GM12878 (cell line): ENCODE data around the gene PPP2R5B. TPM values are rescaled to one million over a fixed set of nuclear protein-coding genes. Genes with fewer than 3 reads are reported as not detected.

Experiments used
- ATAC-seq: fragments of 200-7000 bp; cut with Tn5 transposase; 3 replicates; pipeline ENCODE4 v1.9.1; 2020; ENCODE audit warnings: mild to moderate bottlenecking, moderate library complexity
- BruUV-seq: library from RNA; stranded (reverse); fragments of 400-500 nt; replicated peaks from 2 replicates; lab custom pipeline; 2021; lab: Mats Ljungman, UMichigan
- CTCF ChIA-PET: fragments of 300-600 bp; sonication (Branson Sonifier 250); formaldehyde crosslinking; extraction: SDS; loops from one replicate; lab custom pipeline; 2021; ENCODE audit warnings: inconsistent platforms; lab: Yijun Ruan, JAX
- POLR2A ChIA-PET: fragments of 350-600 bp; formaldehyde crosslinking; extraction: SDS; loops from one replicate; lab custom pipeline; 2021; ENCODE audit warnings: inconsistent platforms; lab: Charles Lee
- RAD21 ChIA-PET: fragments of 300-600 bp; sonication (Branson Sonifier 250); formaldehyde crosslinking; loops from one replicate; lab custom pipeline; 2023; ENCODE audit warnings: antibody characterized with exemption; ENCODE audit not compliant: unreplicated experiment; lab: Charles Lee
- SMC1A ChIA-PET: fragments of 300-600 bp; sonication (Branson Sonifier 250); formaldehyde crosslinking; loops from one replicate; lab custom pipeline; 2023; ENCODE audit not compliant: unreplicated experiment, uncharacterized antibody; lab: Charles Lee
- DNase-seq: peaks from one replicate; pipeline ENCODE4 v3.0.0-alpha.2; 2011; ENCODE audit warnings: low read depth, low spot score
- FAIRE-seq: peaks from 3 replicates; lab custom pipeline; 2011; peaks lifted over from hg19 to GRCh38; lab: Jason Lieb, UNC
- H2AFZ ChIP-seq: 2 replicates; pipeline ENCODE4 v1.6.0; 2011; ENCODE audit warnings: low read depth, low read length, control low read depth; ENCODE audit not compliant: control insufficient read depth
- H3K27ac ChIP-seq: 2 replicates; pipeline ENCODE4 v1.5.1; 2011; ENCODE audit warnings: control low read depth; ENCODE audit not compliant: control insufficient read depth, insufficient read depth
- H3K27me3 ChIP-seq, 2 experiments: replicated peaks in 1 of 2; 2 replicates each; pipeline versions ENCODE4 v1.6.0 to v1.6.1; 2011; ENCODE audit warnings: low read length in 1 of 2; ENCODE audit not compliant: control insufficient read depth in 2 of 2, insufficient read depth in 2 of 2
- H3K36me3 ChIP-seq, 2 experiments: 2 replicates each; pipeline ENCODE4 v1.5.1; 2011; ENCODE audit warnings: low read length in 1 of 2; ENCODE audit not compliant: control insufficient read depth in 2 of 2, insufficient read depth in 2 of 2
- H3K4me1 ChIP-seq: 2 replicates; pipeline ENCODE4 v1.6.1; 2011; ENCODE audit warnings: mild to moderate bottlenecking, low read length, moderate library complexity, mixed read lengths; ENCODE audit not compliant: control insufficient read depth, insufficient read depth
- H3K4me2 ChIP-seq: 2 replicates; pipeline ENCODE4 v1.6.0; 2011; ENCODE audit warnings: control low read depth; ENCODE audit not compliant: control insufficient read depth, insufficient read depth
- H3K4me3 ChIP-seq: fragments of 200-600 bp; sonication (generic); 2 replicates; pipeline ENCODE4 v1.5.1; 2016
- H3K79me2 ChIP-seq: 2 replicates; pipeline ENCODE4 v1.6.0; 2011; ENCODE audit warnings: low read length; ENCODE audit not compliant: control insufficient read depth, insufficient read depth
- H3K9ac ChIP-seq: 2 replicates; pipeline ENCODE4 v1.8.0; 2011; ENCODE audit warnings: low read length, control low read depth, mixed read lengths; ENCODE audit not compliant: control insufficient read depth, insufficient read depth
- H3K9me3 ChIP-seq: replicated peaks from 3 replicates; pipeline ENCODE4 v1.5.1; 2011; ENCODE audit warnings: mild to moderate bottlenecking, low read length; ENCODE audit not compliant: control insufficient read depth, insufficient read depth
- H4K20me1 ChIP-seq: 2 replicates; pipeline ENCODE4 v1.6.0; 2011; ENCODE audit not compliant: control insufficient read depth, insufficient read depth
- BHLHE40 ChIP-seq, 2 experiments: fragments of 450-650 bp in 1 of 2; IDR thresholded peaks; 2 replicates each; pipeline ENCODE4 v1.6.1; 2011 to 2017; ENCODE audit warnings: low read depth in 2 of 2, borderline replicate concordance in 1 of 2, improper control_type of control experiment in 1 of 2, low read length in 1 of 2, mild to moderate bottlenecking in 1 of 2
- EP300 ChIP-seq, 2 experiments: fragments of 150-350 bp in 1 of 2; IDR thresholded peaks; 2 replicates each; pipeline ENCODE4 v1.6.1; 2011 to 2012; ENCODE audit warnings: low read depth in 2 of 2, low read length in 2 of 2, borderline replicate concordance in 1 of 2, improper control_type of control experiment in 1 of 2, inconsistent platforms in 1 of 2; ENCODE audit not compliant: control insufficient read depth in 1 of 2
- GABPA ChIP-seq: IDR thresholded peaks from 2 replicates; pipeline ENCODE4 v1.6.1; 2014; ENCODE audit warnings: antibody characterized with exemption, low read depth, mild to moderate bottlenecking, inconsistent platforms
- GATAD2B ChIP-seq: fragments of 450-650 bp; conservative IDR thresholded peaks from 2 replicates; pipeline ENCODE4 v1.6.1; 2017; ENCODE audit warnings: low read depth, mild to moderate bottlenecking, moderate library complexity
- HCFC1 ChIP-seq: fragments of 150-350 bp; IDR thresholded peaks from 2 replicates; pipeline ENCODE4 v1.6.1; 2014; ENCODE audit warnings: low read length
- HDAC2 ChIP-seq: fragments of 200-600 bp; sonication (generic); IDR thresholded peaks from 2 replicates; pipeline ENCODE4 v1.6.1; 2017
- HDGF ChIP-seq: fragments of 450-650 bp; IDR thresholded peaks from 2 replicates; pipeline ENCODE4 v1.6.1; 2016; ENCODE audit warnings: antibody characterized with exemption
- KDM1A ChIP-seq: fragments of 200-600 bp; sonication (generic); IDR thresholded peaks from 2 replicates; pipeline ENCODE4 v1.6.1; 2016; ENCODE audit warnings: borderline replicate concordance
- MYC ChIP-seq: IDR thresholded peaks from 2 replicates; pipeline ENCODE4 v1.6.1; 2011; ENCODE audit warnings: mild to moderate bottlenecking, low read length, moderate library complexity, inconsistent platforms; ENCODE audit not compliant: insufficient read depth, insufficient replicate concordance, insufficient read length, severe bottlenecking
- NFYB ChIP-seq: IDR thresholded peaks from 2 replicates; pipeline ENCODE4 v1.6.1; 2011; ENCODE audit warnings: low read depth, mild to moderate bottlenecking, low read length, improper control_type of control experiment, moderate library complexity; ENCODE audit not compliant: insufficient read depth
- POU2F2 ChIP-seq: IDR thresholded peaks from 3 replicates; pipeline ENCODE4 v1.6.1; 2011; ENCODE audit warnings: low read depth, mild to moderate bottlenecking, low read length, borderline replicate concordance
- RCOR1 ChIP-seq: conservative IDR thresholded peaks from 2 replicates; pipeline ENCODE4 v1.6.1; 2012; ENCODE audit warnings: low read depth, low read length, improper control_type of control experiment
- SMC3 ChIP-seq: IDR thresholded peaks from 2 replicates; pipeline ENCODE4 v1.6.1; 2011; ENCODE audit warnings: low read length, improper control_type of control experiment, borderline replicate concordance
- SUPT20H ChIP-seq: IDR thresholded peaks from 2 replicates; pipeline ENCODE4 v1.6.1; 2011; ENCODE audit warnings: low read depth, mild to moderate bottlenecking, low read length, moderate library complexity, borderline replicate concordance; ENCODE audit not compliant: control insufficient read depth
- SUZ12 ChIP-seq: fragments of 200-600 bp; sonication (generic); IDR thresholded peaks from one replicate; pipeline ENCODE4 v1.6.1; 2018; ENCODE audit warnings: antibody characterized with exemption, mild to moderate bottlenecking; ENCODE audit not compliant: unreplicated experiment
- TCF3 ChIP-seq: IDR thresholded peaks from 2 replicates; pipeline ENCODE4 v1.6.1; 2012; ENCODE audit warnings: low read depth, mild to moderate bottlenecking, low read length, borderline replicate concordance; ENCODE audit not compliant: insufficient read depth
- WGBS: methylation state at CpG from one replicate; pipeline ENCODE4 v1.1.6; 2016; ENCODE audit warnings: low lambda C conversion rate; ENCODE audit not compliant: insufficient replicate concordance, insufficient coverage; ENCODE audit errors: missing lambda C conversion rate; 5-methylcytosine and 5-hydroxymethylcytosine counted together
- in situ Hi-C: fragments of 300-500 bp; cut with MboI; formaldehyde crosslinking; loops from 9 replicates; pipeline ENCODE4 v1.14.3; 2018; ENCODE audit warnings: mixed read lengths
- intact Hi-C: fragments of 100-400 bp; cut with micrococcal nuclease; formaldehyde crosslinking; loops from one replicate; pipeline ENCODE4 v1.14.2; 2022; ENCODE audit not compliant: unreplicated experiment
- polyA plus RNA-seq, 11 experiments: library from polyadenylated mRNA; depleted of rRNA in 4 of 11; unstranded in 6 of 11; stranded (reverse) in 5 of 11; fragments of >200 nt; fragmentation: Nextera tagmentation in 4 of 11; fragmentation: Illumina TruSeq in 1 of 11; extraction: Ambion mirVana in 4 of 11; extraction: Trizol in 1 of 11; gene quantifications; 1 replicate in 1 of 11; 2 replicates in 10 of 11; pipeline versions ENCODE4 v1.2.1 to v1.2.3, GENCODE V29; 2011 to 2016; ENCODE audit warnings: inconsistent platforms in 2 of 11, missing spikeins in 2 of 11, low read depth in 1 of 11
- total RNA-seq, 4 experiments: library from RNA; depleted of rRNA in 3 of 4; stranded (reverse); fragments of >200 nt in 3 of 4; fragmentation: Illumina TruSeq in 1 of 4; extraction: Trizol in 1 of 4; gene quantifications; 2 replicates each; pipeline versions ENCODE4 v1.2.1 to v1.2.3, GENCODE V29; 2013 to 2021

The PPP2R5B gene
- total and polyA plus RNA-seq, 10 of the 15 experiments (the other 5 are each of a cell fraction or from before 2014, with no cell fraction given): 0.08 to 6.7 (median 2.0) TPM

DNA sequence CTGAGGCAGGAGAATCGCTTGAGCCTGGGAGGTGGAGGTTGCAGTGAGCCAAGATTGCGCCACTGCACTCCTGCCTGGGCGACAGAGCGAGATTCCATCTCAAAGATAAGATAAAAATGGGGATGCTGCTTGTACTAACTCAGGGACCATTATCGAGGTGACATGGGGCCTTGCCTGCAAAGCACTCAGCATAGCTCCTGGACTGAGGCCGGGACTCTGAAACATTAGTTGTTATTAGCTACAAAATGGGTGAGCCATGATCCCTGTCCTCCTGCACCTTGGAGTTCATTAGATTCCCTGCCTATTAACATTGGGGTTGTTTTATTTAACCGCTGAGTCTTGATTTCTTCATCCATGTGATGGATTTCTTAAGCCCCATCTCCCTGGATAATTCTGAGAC lies 5.1 kb downstream of the PPP2R5B start:
- POLR2A ChIA-PET: no interaction called here
- CTCF ChIA-PET: interaction anchor here (1.0 kb wide), 1 partner anchor 14 kb away, joined by 3 read pairs; no protein-coding TSS in a partner anchor

DNA sequence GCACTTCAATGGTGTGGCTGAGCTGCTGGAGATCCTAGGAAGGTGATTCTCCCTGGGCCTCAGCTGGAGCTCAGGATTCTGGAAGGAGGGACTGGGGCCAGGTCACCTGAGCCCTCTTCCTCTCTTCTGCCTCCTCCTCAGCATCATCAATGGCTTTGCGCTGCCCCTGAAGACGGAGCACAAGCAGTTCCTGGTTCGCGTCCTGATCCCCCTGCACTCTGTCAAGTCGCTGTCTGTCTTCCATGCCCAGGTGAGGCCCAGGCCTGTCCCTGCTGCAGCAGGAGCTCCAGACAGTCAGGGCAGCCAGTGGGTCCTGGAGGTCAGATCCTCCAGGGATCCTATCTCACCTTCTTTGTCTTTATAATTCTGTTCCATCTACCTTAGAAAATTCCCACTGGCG lies 5.9 kb downstream of the PPP2R5B start:
- H3K36me3 ChIP-seq: no peaks in the 10 kb centered on the region; a peak in 1 of 4 replicates
- RAD21 ChIA-PET: no interaction called here

More for the DNA sequence above, 5.1 kb downstream of the PPP2R5B start:
- no peaks in the 10 kb centered on the region for H3K9me3 ChIP-seq
- TF ChIP-seq TCF3 (no peak), BHLHE40 (IDR thresholded peaks at IDR 0.05; ENCODE audit: borderline replicate concordance in 1 of 2, low read depth in 2 of 2, low read length in 1 of 2) (no peak), SUZ12 (no peak), HDAC2 (no peak), MYC (no peak), HDGF (no peak)
- TF ChIP-seq, all 136 proteins: peak for 0
- Histone ChIP-seq H3K27ac (no peak overlapping the region), H4K20me1 (no peaks in the 10 kb centered on the region), H3K79me2 (no peaks in the 10 kb centered on the region), H3K9ac (no peak overlapping the region), H3K4me3 (no peak overlapping the region), H3K27me3 (no peaks in the 10 kb centered on the region), H2AFZ (no peak overlapping the region), H3K36me3 (no peaks in the 10 kb centered on the region; a peak in 1 of 4 replicates), H3K4me1 (no peaks in the 10 kb centered on the region; the same call in 1 of the 2 replicates), H3K4me2 (no peak overlapping the region)
- no TSS peak for BruUV-seq
- WGBS: 93% methylated on average over 7 of the region's 7 CpGs
- ChIA-PET SMC1A (interaction anchor here (0.7 to 0.8 kb wide), 2 partner anchors 38 to 365 kb away, joined by 3 read pairs; no protein-coding TSS in a partner anchor), RAD21 (no interaction called here)
- in situ Hi-C loops: no loop called here
- FAIRE-seq (no peak), DNase-seq (no peak), ATAC-seq (no peak)
- intact Hi-C loops: no loop called here

More for the DNA sequence above, 5.9 kb downstream of the PPP2R5B start:
- no peak for DNase-seq
- H2AFZ ChIP-seq: no peak overlapping the region
- no peaks in the 10 kb centered on the region for H3K79me2 ChIP-seq
- H3K27me3 ChIP-seq: no peaks in the 10 kb centered on the region
- H3K4me3 ChIP-seq: no peak overlapping the region
- WGBS: 82% methylated on average over 6 of the region's 6 CpGs
- TF ChIP-seq SUPT20H (no peak), SUZ12 (no peak), GABPA (no peak), RCOR1 (no peak), POU2F2 (no peak), NFYB (no peak), KDM1A (no peak), GATAD2B (no peak), EP300 (IDR thresholded peaks at IDR 0.05; ENCODE audit: borderline replicate concordance in 1 of 2, control insufficient read depth in 1 of 2, low read depth in 2 of 2, low read length in 2 of 2) (no peak), SMC3 (no peak), MYC (no peak), HCFC1 (no peak)
- SMC1A ChIA-PET: no interaction called here
- H3K27ac ChIP-seq: no peak overlapping the region
- H3K9ac ChIP-seq: no peak overlapping the region
- ATAC-seq: no peak
- POLR2A ChIA-PET: no interaction called here
- no peak overlapping the region for H3K4me2 ChIP-seq
- H3K4me1 ChIP-seq: no peaks in the 10 kb centered on the region
- no peaks in the 10 kb centered on the region for H3K9me3 ChIP-seq
- intact Hi-C loops (no loop called here), in situ Hi-C loops (no loop called here)
- CTCF ChIA-PET: interaction anchor here (1.0 kb wide), 1 partner anchor 13 kb away, joined by 3 read pairs; no protein-coding TSS in a partner anchor
- FAIRE-seq: no peak
- H4K20me1 ChIP-seq: no peaks in the 10 kb centered on the region
- BruUV-seq: no TSS peak
